Glomerular endothelial cell (primary cell): ENCODE measurements around the gene KRTAP9-3. TPM values are rescaled to one million over a fixed set of nuclear protein-coding genes. Genes with fewer than 3 reads are reported as not detected.
"Not testable (repeated sequence)": the region's sequence is repeated elsewhere in the genome, so short reads cannot be mapped to it uniquely, and the experiment has no call there.

Source experiments
- DNase-seq: peaks from one replicate; pipeline ENCODE4 v3.0.0-alpha.2; 2011; ENCODE audit warnings: low read depth, low spot score; ENCODE audit errors: extremely low read depth
- total RNA-seq: library from RNA; depleted of rRNA; stranded (reverse); fragments of >200 nt; gene quantifications from 2 replicates; pipeline ENCODE4 v1.2.3, GENCODE V29; 2015

KRTAP9-3 gene
- total RNA-seq: not detected in 2 replicates

- not testable (repeated sequence) for DNase-seq
These were observed at the start of gene KRTAP9-3 for GRCh38 chr17:41232399-41233105. KRTAP9-3 (plus strand) TSS chr17:41232449; CDS start chr17:41232502, 53 bp downstream.

GRCh38 chr17:41184480-41184961, 47.7 kb upstream of the KRTAP9-3 start, which contains the start of gene KRTAP4-1:
KRTAP4-1 (minus strand) TSS chr17:41184911; CDS start chr17:41184854, 57 bp downstream.
- no peak for DNase-seq

- DNase-seq: no peak
These were observed 47.2 kb upstream of the KRTAP9-3 start for GRCh38 chr17:41185001-41185400.

- DNase-seq: no peak
These were observed 45.4 kb upstream of the KRTAP9-3 start for GRCh38 chr17:41186872-41187271.

GRCh38 chr17:41189837-41190318, 42.4 kb upstream of the KRTAP9-3 start, which contains the start of gene KRTAP9-1:
KRTAP9-1 (plus strand) TSS chr17:41189887; CDS start chr17:41189887, 0 bp downstream.
- not testable (repeated sequence) for DNase-seq

- DNase-seq: no peak
These were observed 41.9 kb upstream of the KRTAP9-3 start for GRCh38 chr17:41190328-41190727.

- no peak for DNase-seq
These were observed 36.2 kb upstream of the KRTAP9-3 start for GRCh38 chr17:41196068-41196467.

GRCh38 chr17:41199421-41200078, 32.7 kb upstream of the KRTAP9-3 start:
- DNase-seq: no peak

GRCh38 chr17:41211845-41212466, 20.3 kb upstream of the KRTAP9-3 start:
- no peak for DNase-seq

GRCh38 chr17:41212524-41213169, 19.6 kb upstream of the KRTAP9-3 start:
- no peak for DNase-seq

GRCh38 chr17:41215681-41216080, 16.6 kb upstream of the KRTAP9-3 start:
- DNase-seq: no peak

- DNase-seq: no peak
These were observed 8.4 kb upstream of the KRTAP9-3 start for GRCh38 chr17:41223821-41224220.

- no peak for DNase-seq
These were observed 6.2 kb upstream of the KRTAP9-3 start for GRCh38 chr17:41226051-41226450.

- not testable (repeated sequence) for DNase-seq
These were observed 5.6 kb upstream of the KRTAP9-3 start, which contains the start of gene KRTAP9-2 for GRCh38 chr17:41226598-41227095. KRTAP9-2 (plus strand) TSS chr17:41226648; CDS start chr17:41226655, 7 bp downstream.

GRCh38 chr17:41230094-41230493, 2.2 kb upstream of the KRTAP9-3 start:
- no peak for DNase-seq

GRCh38 chr17:41231731-41232130, 518 bp upstream of the KRTAP9-3 start:
- DNase-seq: no peak

GRCh38 chr17:41237116-41237515, 4.9 kb downstream of the KRTAP9-3 start:
- DNase-seq: not testable (repeated sequence)

GRCh38 chr17:41237949-41238437, 5.7 kb downstream of the KRTAP9-3 start, which contains the start of gene KRTAP9-8:
KRTAP9-8 (plus strand) TSS chr17:41237999; CDS start chr17:41238052, 53 bp downstream.
- DNase-seq: not testable (repeated sequence)

- DNase-seq: not testable (repeated sequence)
These were observed 14.9 kb downstream of the KRTAP9-3 start for GRCh38 chr17:41246995-41247787.
